Osteoblast (primary cell): ENCODE results near the gene OR10Z1. TPM values are rescaled to one million over a fixed set of nuclear protein-coding genes. Genes with fewer than 3 reads are reported as not detected.

Experiments
- DNase-seq: peaks from one replicate; pipeline ENCODE4 v3.0.0; 2011; ENCODE audit warnings: low spot score, mixed read lengths; ENCODE audit not compliant: insufficient read length; ENCODE audit errors: missing footprints
- H2AFZ ChIP-seq: 2 replicates; pipeline ENCODE4 v1.6.0; 2011; ENCODE audit warnings: mild to moderate bottlenecking, low read length
- H3K27ac ChIP-seq: 2 replicates; pipeline ENCODE4 v1.5.1; 2011; ENCODE audit warnings: mild to moderate bottlenecking, low read depth, low read length, moderate library complexity
- H3K27me3 ChIP-seq: 2 replicates; pipeline ENCODE4 v1.6.0; 2012; ENCODE audit warnings: mild to moderate bottlenecking, control low read depth, inconsistent platforms, low read length, moderate library complexity; ENCODE audit not compliant: insufficient read depth
- H3K36me3 ChIP-seq: 2 replicates; pipeline ENCODE4 v1.5.1; 2011; ENCODE audit warnings: mild to moderate bottlenecking, low read length, control low read depth, moderate library complexity; ENCODE audit not compliant: insufficient read depth
- H3K4me1 ChIP-seq: 2 replicates; pipeline ENCODE4 v1.5.1; 2011; ENCODE audit warnings: mild to moderate bottlenecking, low read length, control low read depth, moderate library complexity; ENCODE audit not compliant: insufficient read depth
- H3K4me2 ChIP-seq: 2 replicates; pipeline ENCODE4 v1.6.0; 2011; ENCODE audit warnings: mild to moderate bottlenecking, low read length; ENCODE audit not compliant: insufficient read depth
- H3K4me3 ChIP-seq: fragments of 200-600 bp; sonication (generic); 3 replicates; pipeline ENCODE4 v1.5.1; 2012; ENCODE audit warnings: mild to moderate bottlenecking, low read length, inconsistent platforms; ENCODE audit not compliant: insufficient read depth
- H3K79me2 ChIP-seq: 2 replicates; pipeline ENCODE4 v1.6.0; 2012; ENCODE audit warnings: mild to moderate bottlenecking, low read length, control low read depth, inconsistent platforms; ENCODE audit not compliant: insufficient read depth
- H3K9me3 ChIP-seq: 2 replicates; pipeline ENCODE4 v1.5.1; 2011; ENCODE audit warnings: low read depth, low read length, control low read depth
- H4K20me1 ChIP-seq: 2 replicates; pipeline ENCODE4 v1.6.0; 2012; ENCODE audit warnings: mild to moderate bottlenecking, low read length, control low read depth; ENCODE audit not compliant: insufficient read depth
- CTCF ChIP-seq: IDR thresholded peaks from 2 replicates; pipeline ENCODE4 v1.5.1; 2011; ENCODE audit warnings: mild to moderate bottlenecking, low read depth, low read length, moderate library complexity; ENCODE audit errors: extremely low read depth
- total RNA-seq: library from RNA; depleted of rRNA; stranded (reverse); fragments of >200 nt; gene quantifications from 2 replicates; pipeline ENCODE4 v1.2.3, GENCODE V29; 2012

Gene OR10Z1
- total RNA-seq, 1 donor: not detected

- Histone ChIP-seq H4K20me1 (no peaks in the 10 kb centered on the region), H2AFZ (no peak overlapping the region), H3K27ac (no peak overlapping the region), H3K4me2 (no peak overlapping the region), H3K27me3 (no peaks in the 10 kb centered on the region), H3K9me3 (no peaks in the 10 kb centered on the region), H3K79me2 (no peaks in the 10 kb centered on the region), H3K4me1 (no peaks in the 10 kb centered on the region), H3K4me3 (no peak overlapping the region), H3K36me3 (no peaks in the 10 kb centered on the region)
- no peak for DNase-seq
- TF ChIP-seq CTCF: no peak
These were observed 6.8 kb downstream of the OR10Z1 start for GRCh38 chr1:158611916-158612315.

- Histone ChIP-seq H3K9me3 (no peaks in the 10 kb centered on the region), H2AFZ (no peak overlapping the region), H3K36me3 (no peaks in the 10 kb centered on the region), H3K4me1 (no peaks in the 10 kb centered on the region), H4K20me1 (no peaks in the 10 kb centered on the region), H3K79me2 (no peaks in the 10 kb centered on the region), H3K27ac (no peak overlapping the region), H3K4me2 (no peak overlapping the region), H3K27me3 (no peaks in the 10 kb centered on the region), H3K4me3 (no peak overlapping the region)
- TF ChIP-seq CTCF: no peak
- DNase-seq: no peak
These were observed 8.7 kb downstream of the OR10Z1 start for GRCh38 chr1:158613764-158614163.

- DNase-seq: no peak
- Histone ChIP-seq H4K20me1 (no peaks in the 10 kb centered on the region), H3K9me3 (no peaks in the 10 kb centered on the region), H2AFZ (no peak overlapping the region), H3K79me2 (no peaks in the 10 kb centered on the region), H3K4me2 (no peak overlapping the region), H3K27ac (no peak overlapping the region), H3K27me3 (no peaks in the 10 kb centered on the region), H3K36me3 (no peaks in the 10 kb centered on the region), H3K4me1 (no peaks in the 10 kb centered on the region), H3K4me3 (no peak overlapping the region)
- no peak for TF ChIP-seq CTCF
These were observed 33.1 kb downstream of the OR10Z1 start for GRCh38 chr1:158638146-158638545.

- Histone ChIP-seq H3K4me1 (no peaks in the 10 kb centered on the region), H3K4me2 (no peak overlapping the region), H3K79me2 (no peaks in the 10 kb centered on the region), H3K27ac (no peak overlapping the region), H3K9me3 (no peaks in the 10 kb centered on the region), H4K20me1 (no peaks in the 10 kb centered on the region), H3K27me3 (no peaks in the 10 kb centered on the region), H2AFZ (no peak overlapping the region), H3K4me3 (no peak overlapping the region), H3K36me3 (no peaks in the 10 kb centered on the region)
- TF ChIP-seq CTCF: no peak
- no peak for DNase-seq
These were observed 33.8 kb downstream of the OR10Z1 start for GRCh38 chr1:158638904-158639303.
